ENCODE results near the gene HMGN5. TPM values are rescaled to one million over a fixed set of nuclear protein-coding genes. Genes with fewer than 3 reads are reported as not detected.
A peak's percentile ranks its signal among the peaks of the same experiment; 100 is the strongest.

The HMGN5 gene
- total RNA-seq, 1 donor from 2014 or later: 6.4 TPM

GRCh38 chrX:81195259-81195658 is 6.5 kb downstream of the HMGN5 start:
- Mint-ChIP-seq H3K9me3 (no peaks in the 10 kb centered on the region), H3K27ac (no peak overlapping the region), H3K27me3 (no peaks in the 10 kb centered on the region), H3K36me3 (no peaks in the 10 kb centered on the region), H3K4me3 (no peak overlapping the region), H3K4me1 (ENCODE audit: unreplicated experiment) (no peaks in the 10 kb centered on the region)
- no peak for DNase-seq (ENCODE audit: extremely low spot score, unreplicated experiment)
- TF ChIP-seq, protein P1, sequence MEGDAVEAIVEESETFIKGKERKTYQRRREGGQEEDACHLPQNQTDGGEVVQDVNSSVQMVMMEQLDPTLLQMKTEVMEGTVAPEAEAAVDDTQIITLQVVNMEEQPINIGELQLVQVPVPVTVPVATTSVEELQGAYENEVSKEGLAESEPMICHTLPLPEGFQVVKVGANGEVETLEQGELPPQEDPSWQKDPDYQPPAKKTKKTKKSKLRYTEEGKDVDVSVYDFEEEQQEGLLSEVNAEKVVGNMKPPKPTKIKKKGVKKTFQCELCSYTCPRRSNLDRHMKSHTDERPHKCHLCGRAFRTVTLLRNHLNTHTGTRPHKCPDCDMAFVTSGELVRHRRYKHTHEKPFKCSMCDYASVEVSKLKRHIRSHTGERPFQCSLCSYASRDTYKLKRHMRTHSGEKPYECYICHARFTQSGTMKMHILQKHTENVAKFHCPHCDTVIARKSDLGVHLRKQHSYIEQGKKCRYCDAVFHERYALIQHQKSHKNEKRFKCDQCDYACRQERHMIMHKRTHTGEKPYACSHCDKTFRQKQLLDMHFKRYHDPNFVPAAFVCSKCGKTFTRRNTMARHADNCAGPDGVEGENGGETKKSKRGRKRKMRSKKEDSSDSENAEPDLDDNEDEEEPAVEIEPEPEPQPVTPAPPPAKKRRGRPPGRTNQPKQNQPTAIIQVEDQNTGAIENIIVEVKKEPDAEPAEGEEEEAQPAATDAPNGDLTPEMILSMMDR (conservative IDR thresholded peaks at IDR 0.05): no peak

DNA sequence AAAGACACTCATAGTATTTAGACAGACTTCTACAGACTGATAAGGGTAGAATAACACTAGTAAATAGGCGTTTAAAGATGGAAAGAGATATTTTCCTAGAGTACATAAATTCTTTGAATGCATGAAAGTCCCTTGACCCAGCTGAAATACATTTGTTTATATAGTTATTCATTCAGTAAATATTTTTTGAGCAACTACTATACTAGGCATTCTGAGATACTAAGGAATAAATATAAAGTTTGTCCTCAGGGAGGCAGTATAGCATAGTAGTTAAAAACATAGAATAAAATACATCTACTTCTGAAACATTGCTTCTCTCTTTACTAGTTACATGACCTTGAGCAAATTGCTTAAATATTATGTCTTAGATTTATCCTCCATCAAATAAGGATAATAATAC is 27.4 kb downstream of the HMGN5 start:
- H3K27ac Mint-ChIP-seq: no peak overlapping the region
- DNase-seq (ENCODE audit: extremely low spot score, unreplicated experiment): no peak
- TF ChIP-seq, protein P1 (conservative IDR thresholded peaks at IDR 0.05): peak; percentile 64
- H3K9me3 Mint-ChIP-seq: no peaks in the 10 kb centered on the region
- H3K27me3 Mint-ChIP-seq: no peaks in the 10 kb centered on the region
- no peaks in the 10 kb centered on the region for H3K4me1 Mint-ChIP-seq (ENCODE audit: unreplicated experiment)
- no peak overlapping the region for H3K4me3 Mint-ChIP-seq
- H3K36me3 Mint-ChIP-seq: no peaks in the 10 kb centered on the region

GRCh38 chrX:81168391-81168790 is 33.3 kb downstream of the HMGN5 start:
- H3K4me3 Mint-ChIP-seq: no peak overlapping the region
- no peak overlapping the region for H3K27ac Mint-ChIP-seq
- no peaks in the 10 kb centered on the region for H3K36me3 Mint-ChIP-seq
- no peak for DNase-seq (ENCODE audit: extremely low spot score, unreplicated experiment)
- H3K9me3 Mint-ChIP-seq: no peaks in the 10 kb centered on the region
- TF ChIP-seq, protein P1 (conservative IDR thresholded peaks at IDR 0.05): no peak
- no peaks in the 10 kb centered on the region for H3K4me1 Mint-ChIP-seq (ENCODE audit: unreplicated experiment)
- H3K27me3 Mint-ChIP-seq: no peaks in the 10 kb centered on the region

- TF ChIP-seq, protein P1 (conservative IDR thresholded peaks at IDR 0.05): no peak
- peaks cover 22% of the 10 kb centered on the region for H3K27me3 Mint-ChIP-seq
- no peaks in the 10 kb centered on the region for H3K36me3 Mint-ChIP-seq
- H3K27ac Mint-ChIP-seq: peak overlapping the region; percentile 85
- no peaks in the 10 kb centered on the region for H3K9me3 Mint-ChIP-seq
- H3K4me1 Mint-ChIP-seq (ENCODE audit: unreplicated experiment): no peaks in the 10 kb centered on the region
- peak overlapping the region; percentile 97 for H3K4me3 Mint-ChIP-seq
- DNase-seq (ENCODE audit: extremely low spot score, unreplicated experiment): peak; percentile 89
Observed at GRCh38 chrX:81121513-81122363, 80.0 kb downstream of the HMGN5 start.

GRCh38 chrX:81120936-81121371 is 80.8 kb downstream of the HMGN5 start:
- Mint-ChIP-seq H3K4me3 (peak overlapping the region; percentile 97), H3K36me3 (no peaks in the 10 kb centered on the region), H3K27ac (peak overlapping the region; percentile 85), H3K27me3 (peaks cover 22% of the 10 kb centered on the region), H3K4me1 (ENCODE audit: unreplicated experiment) (no peaks in the 10 kb centered on the region), H3K9me3 (no peaks in the 10 kb centered on the region)
- TF ChIP-seq, protein P1 (conservative IDR thresholded peaks at IDR 0.05): peak; percentile 69
- DNase-seq (ENCODE audit: extremely low spot score, unreplicated experiment): no peak

Data from type B pancreatic cell (in vitro differentiated cells).